A549 (cell line): ENCODE data around the gene CLIC5.

Source experiments
- CHD2 ChIP-seq: fragments of 150-350 bp; IDR thresholded peaks from 2 replicates; pipeline ENCODE4 v1.6.1; 2014; ENCODE audit warnings: low read length; ENCODE audit not compliant: partially characterized antibody
- CTCF ChIP-seq: fragments of >200 bp; sonication (Bioruptor Twin); formaldehyde crosslinking; IDR thresholded peaks from 3 replicates; pipeline ENCODE4 v1.5.1; 2016
- EP300 ChIP-seq, 2 experiments: fragments of >200 bp; sonication (Bioruptor Twin); formaldehyde crosslinking; IDR thresholded peaks; 2 replicates in 1 of 2; 3 replicates in 1 of 2; pipeline ENCODE4 v1.6.1; 2016 to 2017
- MAX ChIP-seq: IDR thresholded peaks from 2 replicates; pipeline ENCODE4 v1.6.1; 2012
- RAD21 ChIP-seq, 2 experiments: fragments of >200 bp in 1 of 2; sonication (Bioruptor Twin) in 1 of 2; formaldehyde crosslinking in 1 of 2; IDR thresholded peaks in 1 of 2; conservative IDR thresholded peaks in 1 of 2; 2 replicates in 1 of 2; 3 replicates in 1 of 2; pipeline ENCODE4 v1.6.1; 2012 to 2018; ENCODE audit warnings: inconsistent platforms in 1 of 2

- TF ChIP-seq CHD2 (no peak), CTCF (no peak), EP300 (IDR thresholded peaks at IDR 0.05) (no peak), MAX (no peak), RAD21 (conservative IDR thresholded peaks at IDR 0.05 in 1 of 2, IDR thresholded peaks at IDR 0.05 in 1 of 2) (no peak)
Observed at GRCh38 chr6:45844986-45845385, 170.7 kb downstream of the CLIC5 start.
